NCI-H345 treated with DMSO at 0.1 percent for 48 hours (cell line): ENCODE results near the gene MTPN.

ENCODE experiments used
- DNase-seq: peaks from one replicate; lab custom pipeline; 2025; ENCODE audit not compliant: unreplicated experiment; lab: John Stamatoyannopoulos, UW

Gene MTPN

DNA sequence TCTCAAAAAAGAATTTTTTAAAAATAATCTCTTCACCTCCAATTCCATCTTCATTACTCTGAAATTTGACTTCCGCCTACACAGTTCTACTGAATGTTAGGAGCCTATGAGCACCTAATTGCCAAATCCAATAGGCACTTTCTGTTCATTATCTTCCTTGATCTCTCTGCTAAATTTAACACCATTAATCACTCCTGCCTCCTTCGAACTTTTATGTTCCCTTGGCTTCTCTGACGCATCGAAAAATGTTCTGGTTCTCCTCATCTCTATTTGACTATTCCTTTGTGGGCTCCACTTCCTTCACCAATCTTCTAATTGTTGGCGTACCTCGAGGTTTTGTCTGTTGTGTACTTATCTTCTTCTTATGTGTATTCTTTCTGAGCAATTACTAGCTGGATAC lies 87.3 kb downstream of the MTPN start:
- DNase-seq: no peak

- DNase-seq: no peak
These were observed 88.4 kb downstream of the MTPN start for GRCh38 chr7:135888740-135889139.

DNA sequence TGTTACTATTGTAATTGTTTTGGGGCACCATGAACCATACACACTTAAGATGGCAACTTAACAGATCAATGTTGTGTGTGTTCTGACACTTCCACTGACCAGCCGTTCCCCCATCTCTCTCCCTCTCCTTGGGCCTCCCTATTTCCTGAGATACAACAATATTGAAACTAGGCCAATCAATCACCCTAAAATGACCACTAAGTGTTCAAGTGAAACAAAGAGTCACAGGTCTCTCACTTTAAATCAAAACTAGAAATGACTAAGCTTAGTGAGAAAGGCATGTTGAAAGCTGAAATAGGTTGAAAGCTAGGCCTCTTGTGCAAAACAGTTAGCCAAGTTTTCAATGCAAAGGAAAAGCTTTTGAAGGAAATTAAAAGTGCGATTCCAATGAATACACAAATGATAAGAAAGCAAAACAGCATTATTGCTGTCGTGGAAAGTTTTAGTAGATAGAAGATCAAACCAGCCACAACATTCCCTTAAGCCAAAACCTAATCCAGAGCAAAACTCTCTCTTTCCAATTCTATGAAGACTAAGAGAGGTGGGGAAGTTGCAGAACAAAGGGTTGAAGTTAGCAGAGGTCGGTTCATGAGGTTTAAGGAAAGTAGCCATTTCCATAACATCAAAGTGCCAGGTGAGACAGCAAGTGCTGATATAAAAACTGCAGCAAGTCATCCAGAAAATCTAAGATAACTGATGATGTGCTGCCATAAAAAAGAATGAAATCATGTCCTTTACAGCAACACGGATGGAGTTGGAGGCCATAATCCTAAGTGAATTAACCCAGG lies 90.6 kb downstream of the MTPN start:
- no peak for DNase-seq

GRCh38 chr7:135884495-135885232 lies 92.5 kb downstream of the MTPN start:
- no peak for DNase-seq

GRCh38 chr7:135879233-135879632 lies 97.9 kb downstream of the MTPN start:
- DNase-seq: no peak

DNA sequence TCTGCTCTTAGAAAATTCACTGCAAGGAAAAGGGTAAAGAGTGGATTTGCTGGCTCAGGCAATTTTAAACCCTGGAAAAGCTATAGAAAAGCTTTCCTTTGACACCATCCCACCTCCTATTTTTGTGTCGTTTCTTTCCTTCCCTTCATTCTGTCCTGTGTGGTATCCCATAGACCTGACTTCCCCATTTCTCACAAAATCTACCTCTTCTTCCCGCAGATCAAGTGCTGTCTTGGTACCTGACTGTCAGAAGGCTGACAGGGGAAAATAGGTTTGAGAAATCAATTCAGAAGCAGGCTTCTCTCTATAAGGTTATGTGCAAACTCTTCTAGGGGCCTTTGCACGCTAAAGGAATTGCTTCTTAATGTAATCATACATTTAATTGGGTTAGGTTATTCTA lies 98.9 kb downstream of the MTPN start:
- DNase-seq: no peak

- no peak for DNase-seq
These were observed 99.4 kb downstream of the MTPN start for GRCh38 chr7:135877805-135878204.
